Head of caudate nucleus (tissue), 42 donors: ENCODE measurements around the gene FGF6.

Experiments
- DNase-seq, 42 donors: peaks; one replicate each; pipeline versions ENCODE4 v3.0.0 to v3.0.0-alpha.2; 2020 to 2021; ENCODE audit warnings: mixed read lengths in 7 of 42
- intact Hi-C: fragments of 100-400 bp; cut with DNase I; formaldehyde crosslinking; loops from one replicate; pipeline ENCODE4 v1.15.0; 2022

FGF6 gene

DNA sequence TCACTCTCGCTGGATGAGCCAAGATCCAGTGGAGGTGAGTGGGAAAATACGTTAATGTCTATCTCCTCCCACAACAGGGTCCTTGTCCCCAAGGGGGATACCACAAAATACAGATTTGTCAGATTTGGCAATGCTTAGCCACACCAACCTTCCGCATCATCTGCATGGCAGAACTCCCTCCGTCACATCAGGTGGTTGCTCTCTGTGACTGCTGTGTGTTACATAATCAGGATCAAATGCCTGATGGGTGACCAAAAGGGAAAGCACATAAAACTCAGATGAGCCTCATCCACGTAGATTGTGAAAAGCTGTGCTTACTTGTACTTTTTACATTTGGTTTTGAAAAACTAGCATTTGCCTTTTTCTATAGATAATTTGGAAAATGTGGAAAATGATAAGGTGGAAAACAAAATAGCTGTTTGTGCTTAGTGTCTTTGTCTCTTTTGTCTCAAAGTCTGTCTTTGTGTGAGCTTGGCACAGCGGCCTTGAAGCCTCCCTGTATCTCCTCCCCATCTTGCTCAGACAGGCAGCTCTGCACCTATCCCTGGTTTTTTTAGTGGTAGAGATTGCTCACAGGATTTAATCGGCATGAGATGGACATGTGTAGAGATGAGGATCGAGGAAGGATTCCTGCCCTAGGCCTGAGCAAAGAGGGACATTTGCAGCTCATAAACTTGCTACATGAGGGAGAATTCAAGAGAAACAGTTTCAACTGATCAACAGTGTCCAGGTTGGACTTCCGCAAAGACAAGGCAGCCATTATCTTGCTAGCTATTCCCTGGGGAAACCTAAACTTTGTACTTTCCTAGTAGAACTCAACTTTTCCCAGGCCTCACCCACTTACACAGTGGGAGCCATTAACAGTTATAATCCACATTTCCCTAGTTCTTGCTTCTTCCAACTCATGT, 3.6 kb upstream of the FGF6 start:
- no peak for DNase-seq
- intact Hi-C loops = no loop called here

DNA sequence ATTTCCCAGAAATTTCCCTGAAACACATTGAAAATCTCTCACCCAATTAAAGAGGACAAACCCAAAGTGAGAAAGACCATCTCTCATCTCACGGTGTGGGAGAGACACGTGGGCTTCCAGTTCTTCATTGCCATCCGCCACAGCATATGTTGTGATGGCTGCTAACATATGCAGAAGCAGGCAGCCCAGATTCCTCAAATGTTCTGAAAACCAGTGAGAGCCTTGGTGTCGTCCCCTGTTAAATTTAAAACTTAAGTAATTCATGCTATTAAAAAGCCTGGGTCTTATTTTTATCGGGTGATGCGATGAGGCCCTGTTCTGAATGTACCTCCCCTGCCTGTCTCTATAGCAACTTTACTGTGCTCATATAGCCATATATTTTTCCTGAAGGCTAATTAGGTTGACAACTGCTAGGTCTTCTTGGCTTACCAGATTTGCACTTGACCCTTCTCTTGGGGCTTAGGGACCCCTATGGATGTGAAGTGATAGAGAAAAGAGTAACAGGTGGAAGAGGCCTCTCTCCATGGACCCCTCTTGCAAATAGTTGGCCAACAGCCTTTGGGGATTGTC, 2.8 kb upstream of the FGF6 start:
- intact Hi-C loops = no loop called here
- DNase-seq = no peak

DNA sequence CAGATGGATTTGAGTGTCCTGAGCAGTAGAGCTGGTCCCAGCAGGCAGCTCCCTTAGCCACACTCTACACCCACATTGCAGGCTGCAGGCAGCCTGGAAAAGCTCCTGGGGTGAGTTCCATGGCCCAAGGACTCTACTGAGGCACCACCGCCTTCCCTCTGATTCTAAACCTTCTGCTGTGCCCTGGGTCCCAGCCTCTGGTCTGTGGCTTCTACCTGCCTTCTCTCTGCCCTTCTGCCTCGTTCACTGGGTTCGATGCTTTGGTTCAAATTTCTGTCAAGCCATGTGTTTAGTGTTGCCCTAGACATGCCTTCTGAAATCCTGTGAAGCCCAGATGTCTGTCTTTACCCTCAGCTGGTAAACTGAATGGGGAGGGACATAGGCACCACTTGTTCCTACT, 1.5 kb upstream of the FGF6 start:
- intact Hi-C loops = no loop called here
- DNase-seq = peak in 1 of 42 donors; percentile 3

DNA sequence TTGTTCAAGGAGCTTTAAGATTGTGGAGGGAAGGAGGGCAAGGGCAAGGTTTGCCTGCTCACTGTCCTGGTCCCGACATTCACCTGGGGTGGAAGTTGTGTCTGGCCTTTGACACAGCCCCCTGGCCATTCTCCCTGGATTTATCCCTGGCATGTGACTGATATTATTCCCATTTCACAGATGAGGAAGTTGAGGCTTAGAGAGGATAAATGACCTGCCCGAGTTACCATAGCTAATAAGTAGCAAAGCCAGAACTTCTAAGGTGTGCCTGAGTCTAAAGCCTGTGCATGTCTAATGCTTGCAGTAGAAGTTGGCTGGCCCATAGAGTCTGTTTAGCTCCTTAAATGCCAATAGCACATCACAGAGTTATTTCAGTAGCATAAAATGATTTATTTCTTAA, 720 bp upstream of the FGF6 start:
- peak in 1 of 42 donors; percentile 12 for DNase-seq
- intact Hi-C loops = no loop called here

DNA sequence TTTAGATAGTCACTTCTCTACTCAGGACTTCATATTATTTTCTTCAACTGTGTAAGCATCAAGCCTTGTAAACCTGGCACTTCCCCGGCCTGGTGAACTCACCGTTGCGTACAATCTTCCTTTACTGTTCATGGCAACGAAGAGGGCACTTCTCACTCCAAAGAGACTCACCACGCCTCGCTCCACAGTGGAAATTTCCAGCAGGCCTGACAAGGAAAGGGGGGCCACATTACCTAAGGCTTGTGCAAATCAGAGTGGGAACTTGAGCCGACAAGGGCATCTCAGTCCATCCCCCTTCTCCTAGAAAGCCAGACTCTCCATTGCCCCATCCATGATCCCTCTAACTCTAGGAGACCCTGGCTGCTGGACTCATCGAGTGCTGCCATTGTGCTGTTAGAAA, 1.6 kb downstream of the FGF6 start:
- intact Hi-C loops = no loop called here
- DNase-seq = peak in 1 of 42 donors; percentile 12

DNA sequence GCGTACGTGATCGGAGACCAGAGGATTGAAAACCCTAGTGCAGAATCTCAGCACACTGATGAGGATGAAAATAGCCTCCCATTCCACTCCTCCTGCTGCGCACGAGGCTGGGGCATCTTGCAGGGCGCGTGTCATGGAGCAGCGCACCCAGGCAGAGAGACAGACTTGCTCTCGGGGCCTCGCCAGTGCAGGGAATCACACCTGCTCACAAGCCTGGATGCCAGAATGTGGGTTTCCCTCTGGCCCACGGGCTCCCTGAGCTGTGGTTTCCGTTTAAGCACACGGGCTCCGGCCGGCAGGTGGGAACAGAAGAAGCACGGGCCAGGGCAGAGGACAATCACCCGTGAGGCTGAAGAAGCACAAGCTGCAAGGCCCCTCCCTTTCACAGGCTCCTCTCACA, 2.0 kb downstream of the FGF6 start:
- intact Hi-C loops = no loop called here
- peak in 1 of 42 donors; percentile 23 for DNase-seq

DNA sequence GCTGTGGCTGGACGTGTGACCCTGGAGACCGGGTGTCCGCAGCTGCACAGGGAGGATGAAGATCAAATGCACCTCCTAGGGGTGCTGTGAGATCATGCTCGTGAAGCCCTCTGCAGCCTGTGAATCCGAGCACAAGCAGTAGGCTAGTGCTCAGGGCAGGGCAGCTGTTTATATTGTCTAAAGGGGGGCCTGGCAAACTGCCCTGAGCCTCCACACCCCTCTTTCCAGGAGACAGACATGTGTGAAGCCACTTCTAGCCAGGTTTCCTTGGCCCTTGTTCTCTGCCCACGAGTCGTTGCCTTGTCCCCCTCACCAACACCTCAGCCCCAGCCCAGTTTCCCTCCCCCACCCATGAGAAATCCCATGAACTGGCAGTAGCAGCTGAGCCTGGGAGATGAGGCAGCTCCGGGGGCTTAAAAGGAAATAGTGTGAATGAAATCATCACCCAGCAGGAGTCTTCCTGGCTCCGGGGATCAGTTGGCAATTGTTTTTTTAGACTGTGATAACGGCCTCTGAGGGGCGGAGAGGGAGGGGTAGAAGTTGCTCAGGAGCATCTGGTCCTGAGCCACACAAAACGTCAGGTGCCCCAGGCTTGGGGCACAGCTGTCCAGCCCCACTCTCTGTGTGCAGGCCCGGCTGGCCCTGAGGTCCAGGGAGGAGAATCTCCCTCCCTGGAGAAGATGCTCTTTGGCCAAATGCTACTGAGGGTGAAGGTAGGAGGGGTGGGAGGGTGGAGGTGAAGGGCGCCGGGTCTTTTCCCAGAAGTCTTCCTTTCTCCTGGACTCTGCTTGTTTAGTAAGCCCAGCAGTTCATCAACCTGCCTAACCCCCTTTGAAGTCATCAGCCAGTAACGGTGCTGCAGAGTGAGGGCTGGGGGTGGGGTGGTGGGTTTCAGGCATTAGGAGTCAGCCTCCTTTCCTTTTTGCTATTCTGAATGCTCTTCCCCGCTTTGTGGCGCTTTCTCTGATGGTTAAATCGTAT, 4.0 kb downstream of the FGF6 start:
- intact Hi-C loops = no loop called here
- DNase-seq = peak in 1 of 42 donors; percentile 34

DNA sequence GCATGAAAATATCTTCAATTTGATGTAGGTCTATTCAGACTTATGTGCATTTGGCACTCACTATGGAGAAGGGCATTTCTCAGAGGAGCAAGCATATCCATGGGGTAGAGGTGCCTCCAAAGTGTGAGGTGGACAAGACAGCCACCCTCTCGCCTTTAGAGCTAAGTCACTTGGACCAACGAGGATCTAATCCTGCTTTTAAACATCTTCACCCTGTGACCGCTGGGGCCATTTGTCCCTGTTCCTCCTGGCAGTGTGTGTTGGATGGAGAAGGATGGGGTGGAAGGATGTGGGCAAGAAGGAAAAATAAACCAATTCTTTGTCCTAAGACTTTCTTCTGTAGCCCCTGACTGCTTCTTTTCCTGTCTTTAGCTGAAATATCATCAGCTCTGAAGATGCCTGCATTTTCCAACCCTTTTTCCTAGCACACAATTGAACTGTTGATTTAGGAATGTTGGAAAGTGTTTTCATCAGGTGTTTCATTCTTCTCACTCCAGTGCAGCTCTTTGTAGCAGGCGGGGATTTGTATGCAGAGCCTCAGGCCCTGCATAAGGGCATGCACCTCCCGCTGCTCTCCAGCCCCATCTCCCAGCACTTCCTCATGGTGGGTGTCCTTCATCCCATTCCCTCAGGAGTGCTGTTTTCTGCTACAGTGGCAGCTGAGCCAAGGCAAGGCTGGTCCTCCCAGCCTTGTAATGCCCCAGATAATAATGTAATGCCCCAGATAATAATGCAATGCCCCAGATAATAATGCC, 5.3 kb downstream of the FGF6 start:
- intact Hi-C loops = no loop called here
- peak in 2 of 42 donors; percentile 12 to 23 for DNase-seq

DNA sequence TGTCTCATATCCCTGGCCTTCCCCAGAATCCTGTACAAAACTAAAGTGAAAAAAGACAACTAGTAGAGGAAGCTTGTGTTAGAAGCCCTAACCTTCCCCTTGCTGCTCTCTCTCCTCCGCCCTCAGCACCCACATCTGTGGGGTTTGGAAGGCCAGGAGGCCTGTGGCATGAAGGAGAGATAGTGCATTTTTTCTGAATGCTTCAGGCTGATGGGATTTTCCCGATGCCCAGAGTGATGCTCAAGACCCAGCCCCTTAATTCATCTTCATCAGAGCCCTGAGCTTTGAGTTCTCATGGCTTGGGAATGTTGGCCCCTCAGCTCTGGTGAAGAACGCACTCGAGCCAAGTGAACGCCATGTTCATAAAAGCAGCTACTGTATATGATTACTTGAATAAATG, 5.9 kb downstream of the FGF6 start:
- DNase-seq = peak in 2 of 42 donors; percentile 1 to 10
- intact Hi-C loops = no loop called here

DNA sequence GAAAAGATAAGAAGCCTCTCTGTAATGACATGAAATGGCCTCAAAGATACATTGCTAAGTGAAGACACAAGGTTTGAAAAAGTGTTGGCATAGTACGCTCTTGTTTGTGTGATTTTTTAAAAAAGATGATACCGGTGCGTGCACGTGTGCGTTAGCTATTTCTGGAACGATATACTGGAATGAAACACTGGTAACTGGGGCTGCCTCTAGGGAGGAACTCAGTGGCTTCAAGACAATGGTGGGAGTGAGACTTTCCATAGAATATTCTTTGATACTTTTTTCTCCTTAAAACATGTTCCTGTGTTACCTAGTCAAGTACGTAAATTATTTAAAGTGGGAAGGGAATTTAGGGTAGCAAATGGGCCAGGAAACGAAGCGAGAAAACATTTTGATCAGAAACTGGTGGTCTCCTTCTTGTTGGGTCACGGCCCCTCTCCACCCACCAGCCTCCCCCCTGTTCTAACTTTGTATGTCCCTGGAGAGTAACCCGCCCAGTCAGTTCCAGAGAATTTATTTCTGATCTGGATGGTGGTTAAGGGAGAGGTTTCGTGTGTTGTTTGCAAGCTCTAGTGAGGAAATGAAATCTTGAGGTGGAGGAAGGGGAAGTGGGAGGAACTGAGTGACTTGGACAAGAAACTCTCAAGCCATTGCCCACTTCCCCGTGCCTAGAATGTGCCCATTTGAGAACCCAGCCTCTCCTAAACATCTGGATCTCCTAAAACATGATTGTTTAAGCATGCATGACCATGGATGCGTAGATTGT, 6.6 kb downstream of the FGF6 start:
- intact Hi-C loops = no loop called here
- peak in 6 of 42 donors; percentile 8 to 43 (median 15) for DNase-seq

DNA sequence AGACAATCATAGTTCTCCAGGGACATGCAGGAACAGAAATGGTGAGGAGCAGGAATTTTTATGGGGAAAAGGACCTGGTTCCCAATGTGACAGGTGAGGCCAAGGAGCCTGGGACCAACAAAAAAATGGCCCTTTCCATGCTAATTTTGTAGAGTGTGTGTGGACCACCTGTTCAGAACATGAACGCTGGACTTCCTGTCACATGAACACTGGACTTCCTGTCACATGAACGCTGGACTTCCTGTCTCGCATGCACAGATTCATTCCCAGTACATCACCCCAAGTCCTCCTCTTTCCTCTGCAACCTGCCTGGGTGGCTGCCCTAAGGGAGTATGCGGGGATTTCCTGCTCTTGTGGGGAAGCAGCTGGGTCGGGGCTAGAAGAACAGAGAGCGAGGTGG, 10.1 kb downstream of the FGF6 start:
- DNase-seq = peak in 3 of 42 donors; percentile 15 to 27 (median 16)
- intact Hi-C loops = no loop called here

DNA sequence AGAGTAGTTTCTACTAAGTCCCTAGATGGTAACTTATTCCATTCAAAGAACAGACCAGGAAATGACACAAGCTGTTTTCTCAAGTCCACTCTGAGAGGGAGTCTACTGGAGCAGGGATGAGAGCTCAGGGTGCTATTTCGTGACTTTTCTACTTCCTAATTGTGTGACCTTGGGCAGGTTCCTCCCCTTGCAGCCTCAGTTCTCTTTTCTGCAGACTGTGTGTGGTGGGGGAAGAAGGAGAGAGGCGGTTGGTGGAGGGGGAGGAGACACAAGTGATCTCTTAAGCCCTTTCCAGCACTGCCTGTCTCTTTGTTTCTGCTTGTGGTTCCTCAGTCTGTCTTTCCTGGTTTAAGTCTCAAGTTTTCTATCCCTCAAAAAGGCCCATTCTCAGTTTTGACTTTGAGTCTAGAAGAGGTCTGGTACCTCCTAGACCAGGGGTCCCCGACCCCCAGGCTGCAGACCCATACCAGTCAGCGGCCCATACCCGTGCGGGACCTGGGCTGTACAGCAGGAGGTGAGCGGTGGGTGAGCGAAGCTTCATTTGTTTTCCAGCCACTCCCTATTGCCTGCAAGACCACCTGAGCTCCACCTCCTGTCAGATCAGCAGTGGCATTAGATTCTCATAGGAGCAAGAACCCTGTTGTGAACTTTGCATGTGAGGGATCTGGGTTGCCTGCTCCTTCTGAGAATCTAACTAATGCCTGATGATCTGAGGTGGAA, 10.7 kb downstream of the FGF6 start:
- intact Hi-C loops = no loop called here
- peak in 3 of 42 donors; percentile 23 to 35 (median 32) for DNase-seq

DNA sequence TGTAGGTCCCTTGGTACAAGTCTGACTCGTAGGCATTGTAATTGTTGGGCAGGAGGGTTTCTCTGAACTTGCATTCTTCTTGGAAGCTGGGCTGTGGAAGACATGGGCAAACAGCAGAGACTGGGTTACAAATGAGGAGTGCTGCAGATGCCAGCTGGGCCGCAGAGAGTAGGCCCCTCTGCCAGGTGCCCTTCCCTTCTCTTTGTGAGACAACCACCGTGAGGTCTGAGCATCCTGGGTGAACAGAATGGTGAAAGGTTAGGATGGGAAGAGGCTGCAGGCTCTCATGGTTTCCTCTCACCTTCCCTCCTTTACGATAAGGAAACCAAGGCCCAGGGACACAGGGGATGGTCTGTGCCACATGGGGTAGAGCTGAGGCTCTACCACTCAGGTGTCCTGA, 11.3 kb downstream of the FGF6 start:
- intact Hi-C loops = no loop called here
- DNase-seq = peak in 3 of 42 donors; percentile 10 to 24 (median 12)

DNA sequence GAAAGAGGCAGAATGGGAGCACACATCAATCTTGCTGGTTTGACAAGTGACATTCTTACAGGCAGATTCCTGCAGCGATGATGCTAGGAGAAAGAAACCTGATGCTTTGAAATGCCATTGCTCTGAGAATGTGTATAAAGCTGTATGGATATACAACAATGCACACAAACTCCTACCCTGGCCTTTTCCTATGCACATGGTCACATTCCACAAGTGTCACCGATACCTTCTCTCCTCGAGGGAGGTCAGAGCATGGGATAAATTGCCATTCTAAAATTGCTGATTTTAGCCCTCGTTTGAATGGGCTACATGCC, 11.9 kb downstream of the FGF6 start:
- intact Hi-C loops = no loop called here

DNA sequence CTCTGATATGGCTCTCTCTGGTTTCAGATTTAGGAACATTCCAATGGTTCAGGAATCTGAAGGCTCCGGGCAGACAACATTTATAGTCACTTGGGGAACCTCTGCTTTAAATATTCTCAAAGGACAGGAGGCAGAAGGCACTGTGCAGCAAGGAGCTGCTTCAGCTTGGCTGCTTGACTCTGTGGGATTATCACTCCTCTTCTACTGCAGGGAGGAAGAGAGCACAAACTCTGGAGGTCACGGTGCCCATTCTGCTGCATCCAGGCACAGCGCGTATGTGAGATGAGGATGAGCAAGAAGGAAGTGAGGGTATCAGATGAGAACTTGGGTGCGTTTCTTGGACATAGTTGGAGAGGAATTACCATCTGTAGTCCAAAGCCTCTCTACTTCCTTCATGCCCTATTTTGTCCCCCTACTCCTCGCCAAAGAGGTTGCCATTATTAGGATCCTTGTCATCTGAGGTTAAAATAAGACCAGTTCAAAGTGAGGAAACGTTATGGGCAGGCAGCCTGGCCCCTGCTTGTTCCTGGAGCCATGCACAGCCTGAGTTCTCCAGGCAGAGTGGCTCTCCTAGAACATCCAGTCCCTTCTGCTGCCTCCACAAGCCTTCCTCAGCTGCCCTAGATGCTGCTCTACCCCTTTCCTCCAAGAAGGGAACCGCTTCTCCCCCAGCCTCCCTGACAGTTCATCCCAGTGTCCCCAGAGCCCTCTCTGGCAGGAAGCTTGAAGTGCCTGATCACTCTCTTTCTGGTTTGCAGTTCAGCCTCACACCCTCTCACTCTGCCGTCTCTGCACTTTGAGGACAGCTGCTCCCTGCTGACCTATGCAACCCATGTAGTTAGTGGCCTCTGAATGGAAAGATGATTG, 12.5 kb downstream of the FGF6 start:
- peak in 1 of 42 donors; percentile 12 for DNase-seq
- intact Hi-C loops = no loop called here

More for the DNA sequence above, 11.9 kb downstream of the FGF6 start:
- no peak for DNase-seq

DNA sequence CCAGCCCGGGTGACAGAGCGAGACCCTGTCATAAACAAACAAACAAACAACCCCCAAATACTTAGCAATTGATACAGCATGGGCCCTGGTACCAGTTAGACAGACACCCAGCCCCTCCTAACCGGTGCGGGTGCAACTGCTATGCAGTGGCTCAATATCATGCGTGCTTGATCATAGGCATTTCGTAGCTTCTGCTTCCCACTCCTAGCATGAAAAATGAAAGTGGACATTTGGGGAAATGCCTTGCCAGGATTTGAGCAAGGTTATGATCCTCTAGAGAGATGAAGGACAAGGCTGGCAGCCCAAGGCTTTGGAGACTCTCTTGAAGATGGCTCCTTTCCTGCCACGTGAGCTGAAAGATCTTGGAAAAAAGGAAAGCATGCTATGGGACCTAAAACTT, 13.7 kb downstream of the FGF6 start:
- peak in 1 of 42 donors; percentile 0 for DNase-seq
- intact Hi-C loops = no loop called here

DNA sequence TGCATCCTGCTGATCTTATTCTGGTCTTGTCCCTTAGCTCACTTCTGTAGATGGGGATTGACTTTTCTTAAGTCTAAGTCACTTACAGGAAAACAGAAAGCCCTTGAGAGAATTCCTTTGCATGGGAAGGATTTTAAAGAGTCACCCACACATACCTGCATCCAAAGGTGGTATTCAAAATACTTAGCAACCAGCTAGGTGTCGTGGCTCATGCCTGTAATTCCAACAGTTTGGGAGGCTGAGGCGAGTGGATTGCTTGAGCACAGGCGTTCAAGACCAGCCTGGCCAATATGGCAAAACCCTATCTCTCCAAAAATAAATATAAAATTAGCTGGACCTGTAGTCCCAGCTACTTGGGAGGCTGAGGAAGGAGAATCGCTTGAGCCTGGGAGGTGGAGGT, 14.2 kb downstream of the FGF6 start:
- intact Hi-C loops = no loop called here
- no peak for DNase-seq
